ENCODE results near the gene MRPL44.
"Not testable (repeated sequence)": the region's sequence is repeated elsewhere in the genome, so short reads cannot be mapped to it uniquely, and the experiment has no call there.

The MRPL44 gene

DNA sequence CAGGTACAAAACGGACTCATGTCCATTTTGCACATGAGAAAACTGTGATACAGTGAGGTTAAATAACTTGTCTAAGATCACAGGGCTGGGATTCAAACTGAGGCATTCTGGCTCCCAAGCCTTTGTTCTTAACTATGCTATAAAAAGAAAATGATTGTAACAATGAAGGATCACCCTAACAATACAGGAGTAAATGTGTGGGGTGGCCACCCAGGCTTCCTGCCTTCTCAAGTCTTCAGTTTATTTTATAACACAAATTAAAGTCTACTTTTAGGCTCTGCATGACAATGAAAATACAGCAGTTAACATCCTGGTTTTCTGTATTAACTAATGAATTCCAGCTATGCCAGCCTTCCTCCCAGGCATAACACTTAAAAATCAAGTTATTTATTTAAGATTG is 19.7 kb upstream of the MRPL44 start:
- TF ChIP-seq CTCF (conservative IDR thresholded peaks at IDR 0.05; ENCODE audit: low read depth, low read length) = no peak
- no peak overlapping the region for H3K4me3 ChIP-seq (ENCODE audit: low read length)
- DNase-seq (ENCODE audit: low read depth) = no peak

DNA sequence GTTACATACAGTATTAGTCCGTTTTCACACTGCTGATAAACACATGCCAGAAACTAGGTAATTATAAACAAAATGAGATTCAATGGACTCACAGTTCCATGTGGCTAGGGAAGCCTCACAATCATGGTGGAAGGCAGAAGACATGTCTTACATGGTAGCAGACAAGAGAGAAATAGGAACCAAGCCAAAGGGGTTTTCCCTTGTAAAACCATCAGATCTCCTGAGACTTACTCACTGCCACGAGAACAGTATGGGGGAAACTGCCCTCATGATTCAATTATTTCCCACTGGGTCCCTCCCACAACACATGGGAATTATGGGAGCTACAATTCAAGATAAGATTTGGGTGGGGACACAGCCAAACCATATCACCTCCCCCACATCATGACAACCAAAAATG is 17.8 kb upstream of the MRPL44 start:
- not testable (repeated sequence) for H3K4me3 ChIP-seq (ENCODE audit: low read length); DNase-seq (ENCODE audit: low read depth)

DNA sequence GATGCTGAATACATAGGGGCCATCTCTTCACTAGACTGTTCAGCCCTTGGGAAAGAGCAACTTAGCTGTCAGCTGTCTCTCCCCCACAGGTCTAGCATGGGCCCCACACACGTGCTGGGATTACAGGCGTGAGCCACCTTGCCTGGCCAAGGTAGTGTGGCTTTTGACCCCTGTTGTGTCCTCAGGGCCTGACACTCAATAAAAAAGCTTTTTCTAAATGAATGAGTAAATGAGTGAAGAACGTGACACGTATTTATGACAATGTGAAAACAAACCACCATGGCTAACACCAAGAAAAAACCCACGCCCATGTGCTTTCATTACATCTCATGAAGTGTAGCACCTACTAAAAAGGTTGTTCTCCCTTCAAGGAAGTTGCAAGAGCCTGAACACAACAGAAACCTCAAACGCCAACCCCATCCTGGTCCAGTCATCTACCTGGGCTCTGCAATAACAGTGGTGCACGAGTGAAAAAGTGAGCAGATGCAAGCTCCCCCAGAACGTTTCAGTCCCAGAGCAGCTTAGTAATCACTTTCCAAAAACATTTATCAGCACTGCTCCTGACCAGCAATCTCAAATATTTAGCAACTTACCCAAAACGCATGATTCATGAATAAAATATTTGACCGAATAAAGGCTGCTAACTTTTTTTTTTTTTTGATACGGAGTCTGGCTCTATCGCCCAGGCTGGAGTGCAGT is 15.5 kb upstream of the MRPL44 start:
- no peak for DNase-seq (ENCODE audit: low read depth)
- no peak for TF ChIP-seq CTCF (conservative IDR thresholded peaks at IDR 0.05; ENCODE audit: low read depth, low read length)
- peak overlapping the region; percentile 5 for H3K4me3 ChIP-seq (ENCODE audit: low read length)

- no peak for TF ChIP-seq CTCF (conservative IDR thresholded peaks at IDR 0.05; ENCODE audit: low read depth, low read length)
- DNase-seq (ENCODE audit: low read depth) = no peak
- H3K4me3 ChIP-seq (ENCODE audit: low read length) = peak overlapping the region; percentile 89
These were observed 14.1 kb upstream of the MRPL44 start for GRCh38 chr2:223943135-223943534.

GRCh38 chr2:223943561-223944008 is 13.7 kb upstream of the MRPL44 start:
- H3K4me3 ChIP-seq (ENCODE audit: low read length) = peak overlapping the region; percentile 89
- no peak for DNase-seq (ENCODE audit: low read depth)
- no peak for TF ChIP-seq CTCF (conservative IDR thresholded peaks at IDR 0.05; ENCODE audit: low read depth, low read length)

DNA sequence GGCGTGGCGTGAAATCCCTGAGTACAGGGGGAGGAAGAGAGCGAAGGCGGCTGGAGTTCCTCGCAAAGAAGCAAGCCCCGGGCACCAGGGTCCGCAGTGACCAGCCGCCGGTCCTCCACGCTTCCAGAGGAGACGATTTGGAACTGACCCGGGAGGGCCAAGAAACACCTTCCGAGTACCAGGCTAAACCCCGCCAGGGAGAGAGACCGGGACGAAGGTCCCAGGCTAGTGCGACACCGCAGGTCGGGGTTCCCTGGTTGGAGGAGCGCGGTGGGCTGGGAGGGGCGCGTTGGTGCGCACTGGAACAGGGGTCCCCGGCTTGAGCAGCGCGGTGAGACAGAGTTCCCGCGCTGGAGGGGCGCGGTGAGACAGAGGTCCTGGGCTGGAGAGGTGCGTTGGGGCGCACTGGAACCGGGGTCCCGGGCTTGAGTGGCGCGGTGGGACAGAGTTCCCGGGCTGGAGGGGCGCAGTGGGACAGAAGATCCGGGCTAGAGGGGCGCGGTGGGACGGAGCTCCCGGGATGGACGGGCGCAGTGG is 13.0 kb upstream of the MRPL44 start:
- TF ChIP-seq CTCF (conservative IDR thresholded peaks at IDR 0.05; ENCODE audit: low read depth, low read length) = no peak
- no peak for DNase-seq (ENCODE audit: low read depth)
- peak overlapping the region; percentile 89 for H3K4me3 ChIP-seq (ENCODE audit: low read length)

DNA sequence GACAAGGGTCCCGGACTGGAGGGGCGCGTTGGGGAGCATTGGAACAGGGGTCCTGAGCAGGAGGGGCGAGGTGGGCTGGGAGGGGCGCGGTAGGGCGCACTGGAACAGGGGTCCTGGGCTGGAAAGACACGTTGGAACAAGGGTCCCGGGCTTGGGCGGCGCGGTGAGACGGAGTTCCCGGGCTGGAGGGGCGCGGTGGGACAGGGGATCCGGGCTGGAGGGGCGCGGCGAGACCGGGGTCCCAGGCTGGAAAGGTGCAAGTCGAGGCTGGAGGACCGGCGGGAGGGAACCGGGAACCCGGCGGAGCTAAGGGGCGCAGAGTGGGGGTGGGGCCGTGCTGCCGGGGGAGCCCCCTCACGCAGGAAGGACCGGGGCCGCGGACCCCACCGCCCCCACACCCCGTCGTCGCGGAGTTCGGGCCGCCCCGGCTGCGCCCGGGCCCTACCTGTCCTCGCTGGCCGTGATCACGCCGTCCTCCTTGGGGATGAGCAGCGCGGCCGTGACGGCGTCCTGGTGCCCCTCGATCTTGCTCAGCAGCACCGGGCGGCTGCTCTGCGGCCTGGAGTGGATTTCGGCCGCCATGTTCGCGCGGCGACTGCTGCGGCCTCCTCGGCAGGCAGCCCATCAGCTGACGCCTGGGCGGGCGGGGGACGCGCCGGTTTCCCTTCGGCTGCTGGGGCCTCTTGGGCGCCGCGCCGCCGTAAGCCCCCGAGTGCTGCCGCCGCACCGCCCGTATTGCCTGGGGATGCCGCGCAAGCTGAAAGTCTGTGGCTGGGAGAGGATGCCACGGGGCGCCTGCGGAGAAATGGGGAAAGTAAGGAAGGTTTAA is 12.3 kb upstream of the MRPL44 start, which contains the start of gene WDFY1:
WDFY1 (minus strand) TSS at position 633 of the 829 bp plus-strand sequence; CDS start at position 582, 51 bp downstream.
- TF ChIP-seq CTCF (conservative IDR thresholded peaks at IDR 0.05; ENCODE audit: low read depth, low read length) = no peak
- peak; percentile 62 for DNase-seq (ENCODE audit: low read depth)
- H3K4me3 ChIP-seq (ENCODE audit: low read length) = peak within 1 kb of the TSS; percentile 89

Data from retinal pigment epithelial cell (primary cell).